Measurements from ENCODE around the gene DNAJB8.

The DNAJB8 gene

GRCh38 chr3:128484404-128485281 lies 18.0 kb upstream of the DNAJB8 start:
- Mint-ChIP-seq H3K27ac (no peak overlapping the region), H3K36me3 (ENCODE audit: low read depth) (no peaks in the 10 kb centered on the region), H3K9me3 (no peaks in the 10 kb centered on the region), H3K4me3 (peak overlapping the region; percentile 20), H3K27me3 (ENCODE audit: low read depth, poor library complexity) (peaks cover 100% of the 10 kb centered on the region), H3K4me1 (peaks cover 53% of the 10 kb centered on the region)
- no peak for TF ChIP-seq CTCF (IDR thresholded peaks at IDR 0.05)
- no peak for DNase-seq

- Mint-ChIP-seq H3K27me3 (ENCODE audit: low read depth, poor library complexity) (peaks cover 100% of the 10 kb centered on the region), H3K36me3 (ENCODE audit: low read depth) (no peaks in the 10 kb centered on the region), H3K27ac (no peak overlapping the region), H3K4me3 (peak overlapping the region; percentile 48), H3K9me3 (no peaks in the 10 kb centered on the region), H3K4me1 (peaks cover 52% of the 10 kb centered on the region)
- DNase-seq: no peak
- no peak for TF ChIP-seq CTCF (IDR thresholded peaks at IDR 0.05)
Measured at GRCh38 chr3:128483657-128484403, 17.1 kb upstream of the DNAJB8 start.

- peak; percentile 56 for DNase-seq
- no peak for TF ChIP-seq CTCF (IDR thresholded peaks at IDR 0.05)
- Mint-ChIP-seq H3K27me3 (ENCODE audit: low read depth, poor library complexity) (peaks cover 100% of the 10 kb centered on the region), H3K4me3 (peak overlapping the region; percentile 48), H3K27ac (no peak overlapping the region), H3K9me3 (no peaks in the 10 kb centered on the region), H3K36me3 (ENCODE audit: low read depth) (no peaks in the 10 kb centered on the region), H3K4me1 (peaks cover 52% of the 10 kb centered on the region)
Measured at GRCh38 chr3:128482666-128483656, 16.3 kb upstream of the DNAJB8 start.

GRCh38 chr3:128482175-128482574 lies 15.5 kb upstream of the DNAJB8 start:
- Mint-ChIP-seq H3K27me3 (ENCODE audit: low read depth, poor library complexity) (peaks cover 99% of the 10 kb centered on the region), H3K27ac (no peak overlapping the region), H3K4me3 (peak overlapping the region; percentile 42), H3K4me1 (peaks cover 48% of the 10 kb centered on the region), H3K9me3 (no peaks in the 10 kb centered on the region), H3K36me3 (ENCODE audit: low read depth) (no peaks in the 10 kb centered on the region)
- DNase-seq: no peak
- TF ChIP-seq CTCF (IDR thresholded peaks at IDR 0.05): no peak

- H3K4me3 Mint-ChIP-seq: no peak overlapping the region
- H3K4me1 Mint-ChIP-seq: peaks cover 44% of the 10 kb centered on the region
- no peak for TF ChIP-seq CTCF (IDR thresholded peaks at IDR 0.05)
- peak; percentile 69 for DNase-seq
- no peak overlapping the region for H3K27ac Mint-ChIP-seq
- H3K36me3 Mint-ChIP-seq (ENCODE audit: low read depth): no peaks in the 10 kb centered on the region
- no peaks in the 10 kb centered on the region for H3K9me3 Mint-ChIP-seq
- H3K27me3 Mint-ChIP-seq (ENCODE audit: low read depth, poor library complexity): peaks cover 98% of the 10 kb centered on the region
Measured at GRCh38 chr3:128481438-128481942, 14.8 kb upstream of the DNAJB8 start.
